ENCODE measurements around the gene SNX18.

- no peak for TF ChIP-seq CTCF (IDR thresholded peaks at IDR 0.05)
- no peak for TF ChIP-seq CHD4 (IDR thresholded peaks at IDR 0.05; ENCODE audit: borderline replicate concordance)
- TF ChIP-seq ELK1 (IDR thresholded peaks at IDR 0.05; ENCODE audit: low read depth, low read length) = no peak
- no peak for TF ChIP-seq SREBF2 (IDR thresholded peaks at IDR 0.05)
- TF ChIP-seq HOXA7 (CRISPR knock-in tag; IDR thresholded peaks at IDR 0.05) = no peak
- TF ChIP-seq POLR2A (IDR thresholded peaks at IDR 0.05; ENCODE audit: low read length) = no peak
- TF ChIP-seq REST (IDR thresholded peaks at IDR 0.05) = no peak
- TF ChIP-seq E2F6 (IDR thresholded peaks at IDR 0.05; ENCODE audit: borderline replicate concordance, low read depth) = no peak
- no peak for TF ChIP-seq CEBPB (IDR thresholded peaks at IDR 0.05)
- no peak for TF ChIP-seq KDM1A (IDR thresholded peaks at IDR 0.05; ENCODE audit: low read depth)
- TF ChIP-seq CHD2 (IDR thresholded peaks at IDR 0.05; ENCODE audit: low read length, partially characterized antibody) = no peak
- no peak for TF ChIP-seq SMC3 (IDR thresholded peaks at IDR 0.05)
Measured at GRCh38 chr5:54521856-54522479, 4.4 kb downstream of the SNX18 start.

All from A549 (cell line).